Activated CD8-positive, alpha-beta memory T cell treated with anti-CD3 and anti-CD28 coated beads for 36 hours (primary cell): ENCODE results near the gene CNTN6. TPM values are rescaled to one million over a fixed set of nuclear protein-coding genes. Genes with fewer than 3 reads are reported as not detected.

Source experiments
- CTCF ChIA-PET: fragments of 350-600 bp; sonication (Branson Sonifier 250); formaldehyde crosslinking; loops from one replicate; lab custom pipeline; 2021; ENCODE audit warnings: antibody characterized with exemption; lab: Charles Lee
- POLR2A ChIA-PET: fragments of 350-600 bp; sonication (Branson Sonifier 250); formaldehyde crosslinking; loops from one replicate; lab custom pipeline; 2021; ENCODE audit warnings: antibody characterized with exemption; lab: Charles Lee
- total RNA-seq, 2 experiments: library from RNA; stranded (reverse); gene quantifications; one replicate each; pipeline ENCODE4 v1.2.3, GENCODE V29; 2021

The CNTN6 gene
- total RNA-seq: not detected

- ChIA-PET POLR2A (no interaction called here), CTCF (no interaction called here)
Observed at GRCh38 chr3:1092771-1093170, at the start of gene CNTN6. TSS of gene CNTN6 (plus strand) at chr3:1093024. CDS start at chr3:1148009, 54,985 bp downstream.

- CTCF ChIA-PET: no interaction called here
Observed at GRCh38 chr3:1048558-1048957, 44.3 kb upstream of the CNTN6 start.

GRCh38 chr3:1055870-1056269 is 37.0 kb upstream of the CNTN6 start:
- CTCF ChIA-PET: no interaction called here
- POLR2A ChIA-PET: no interaction called here

More at GRCh38 chr3:1048558-1048957, 44.3 kb upstream of the CNTN6 start:
- POLR2A ChIA-PET: no interaction called here

GRCh38 chr3:1056744-1057143 is 36.1 kb upstream of the CNTN6 start:
- ChIA-PET POLR2A (no interaction called here), CTCF (no interaction called here)

GRCh38 chr3:1057436-1057835 is 35.4 kb upstream of the CNTN6 start:
- ChIA-PET CTCF (no interaction called here), POLR2A (no interaction called here)

GRCh38 chr3:1068985-1069384 is 23.8 kb upstream of the CNTN6 start:
- ChIA-PET POLR2A (no interaction called here), CTCF (no interaction called here)

- POLR2A ChIA-PET: no interaction called here
- CTCF ChIA-PET: no interaction called here
Observed at GRCh38 chr3:1072041-1072440, 20.8 kb upstream of the CNTN6 start.

GRCh38 chr3:1079662-1080061 is 13.2 kb upstream of the CNTN6 start:
- CTCF ChIA-PET: no interaction called here
- POLR2A ChIA-PET: no interaction called here

GRCh38 chr3:1082108-1082507 is 10.7 kb upstream of the CNTN6 start:
- ChIA-PET CTCF (no interaction called here), POLR2A (no interaction called here)

- CTCF ChIA-PET: no interaction called here
Observed at GRCh38 chr3:1087066-1087560, 5.7 kb upstream of the CNTN6 start.

GRCh38 chr3:1088503-1088902 is 4.3 kb upstream of the CNTN6 start:
- ChIA-PET POLR2A (no interaction called here), CTCF (no interaction called here)

More at GRCh38 chr3:1087066-1087560, 5.7 kb upstream of the CNTN6 start:
- POLR2A ChIA-PET: no interaction called here

- CTCF ChIA-PET: no interaction called here
- POLR2A ChIA-PET: no interaction called here
Observed at GRCh38 chr3:1091286-1091685, 1.5 kb upstream of the CNTN6 start.

- ChIA-PET POLR2A (no interaction called here), CTCF (no interaction called here)
Observed at GRCh38 chr3:1092061-1092460, 763 bp upstream of the CNTN6 start.

GRCh38 chr3:1093217-1093616 is 393 bp downstream of the CNTN6 start:
- CTCF ChIA-PET: no interaction called here

GRCh38 chr3:1103525-1103924 is 10.7 kb downstream of the CNTN6 start:
- ChIA-PET POLR2A (no interaction called here), CTCF (no interaction called here)

More at GRCh38 chr3:1093217-1093616, 393 bp downstream of the CNTN6 start:
- POLR2A ChIA-PET: no interaction called here

- CTCF ChIA-PET: no interaction called here
- POLR2A ChIA-PET: no interaction called here
Observed at GRCh38 chr3:1117843-1118473, 25.1 kb downstream of the CNTN6 start.

- POLR2A ChIA-PET: no interaction called here
- CTCF ChIA-PET: no interaction called here
Observed at GRCh38 chr3:1131166-1131565, 38.3 kb downstream of the CNTN6 start.

- ChIA-PET POLR2A (no interaction called here), CTCF (interaction anchor here (0.5 kb wide), 1 partner anchor 551 kb away, joined by 3 read pairs; no protein-coding TSS in a partner anchor)
Observed at GRCh38 chr3:1135194-1135593, 42.4 kb downstream of the CNTN6 start.

GRCh38 chr3:1138036-1138435 is 45.2 kb downstream of the CNTN6 start:
- CTCF ChIA-PET: no interaction called here
- POLR2A ChIA-PET: no interaction called here

- ChIA-PET POLR2A (no interaction called here), CTCF (no interaction called here)
Observed at GRCh38 chr3:1139071-1139470, 46.2 kb downstream of the CNTN6 start.

GRCh38 chr3:1147326-1147725 is 54.5 kb downstream of the CNTN6 start:
- CTCF ChIA-PET: no interaction called here

GRCh38 chr3:1147819-1148218 is 55.0 kb downstream of the CNTN6 start:
- POLR2A ChIA-PET: no interaction called here
- CTCF ChIA-PET: no interaction called here

More at GRCh38 chr3:1147326-1147725, 54.5 kb downstream of the CNTN6 start:
- POLR2A ChIA-PET: no interaction called here
